IMR-90 (cell line): ENCODE measurements around the gene SPAG16. TPM values are rescaled to one million over a fixed set of nuclear protein-coding genes. Genes with fewer than 3 reads are reported as not detected.

ENCODE experiments used
- ATAC-seq: fragments of 200-7000 bp; cut with Tn5 transposase; 2 replicates; pipeline ENCODE4 v1.9.1; 2020; ENCODE audit warnings: low read depth, mild to moderate bottlenecking, moderate library complexity
- BruUV-seq: library from RNA; stranded (reverse); fragments of 400-500 nt; replicated peaks from 2 replicates; lab custom pipeline; 2021; lab: Mats Ljungman, UMichigan
- CTCF ChIA-PET: fragments of 300-600 bp; formaldehyde crosslinking; extraction: SDS; loops from one replicate; lab custom pipeline; 2021; ENCODE audit warnings: antibody characterized with exemption; lab: Yijun Ruan, JAX
- POLR2A ChIA-PET: fragments of 300-600 bp; sonication (Branson Sonifier 250); formaldehyde crosslinking; loops from one replicate; lab custom pipeline; 2022; ENCODE audit warnings: antibody characterized with exemption; ENCODE audit not compliant: unreplicated experiment; lab: Charles Lee
- DNase-seq: peaks from one replicate; pipeline ENCODE4 v3.0.0; 2013
- H2AFZ ChIP-seq: replicated peaks from 2 replicates; pipeline ENCODE3; 2013; ENCODE audit warnings: low read length, mild to moderate bottlenecking; ENCODE audit not compliant: poor library complexity
- H2AK5ac ChIP-seq: 2 replicates; pipeline ENCODE4 v1.6.1; 2013; ENCODE audit warnings: low read depth, low read length, inconsistent platforms
- H2AK9ac ChIP-seq: replicated peaks from 2 replicates; pipeline ENCODE3; 2013; ENCODE audit warnings: mild to moderate bottlenecking, low read depth, low read length, moderate library complexity; ENCODE audit not compliant: poor library complexity
- H2BK120ac ChIP-seq: 2 replicates; pipeline ENCODE4 v1.6.1; 2013; ENCODE audit warnings: low read depth, low read length, inconsistent platforms
- H2BK15ac ChIP-seq: 3 replicates; pipeline ENCODE4 v1.6.1; 2013; ENCODE audit warnings: low read depth, low read length, inconsistent platforms
- H2BK20ac ChIP-seq: 2 replicates; pipeline ENCODE4 v1.6.1; 2013; ENCODE audit warnings: low read depth, mild to moderate bottlenecking, inconsistent platforms, low read length, moderate library complexity
- H2BK5ac ChIP-seq: 2 replicates; pipeline ENCODE4 v1.6.1; 2013; ENCODE audit warnings: mild to moderate bottlenecking, low read depth, low read length, inconsistent platforms; ENCODE audit not compliant: poor library complexity, severe bottlenecking
- H3K14ac ChIP-seq: replicated peaks from 2 replicates; pipeline ENCODE4 v1.6.1; 2013; ENCODE audit warnings: low read depth, low read length, inconsistent platforms
- H3K18ac ChIP-seq: 2 replicates; pipeline ENCODE4 v1.6.1; 2013; ENCODE audit warnings: low read depth, low read length, control low read depth
- H3K23ac ChIP-seq: 2 replicates; pipeline ENCODE4 v1.6.1; 2013; ENCODE audit warnings: low read depth, low read length, inconsistent platforms
- H3K27ac ChIP-seq: 2 replicates; pipeline ENCODE4 v1.5.1; 2013; ENCODE audit warnings: mild to moderate bottlenecking, control low read depth, low read length; ENCODE audit not compliant: insufficient read depth
- H3K27me3 ChIP-seq: 2 replicates; pipeline ENCODE4 v1.6.1; 2013; ENCODE audit warnings: low read length; ENCODE audit not compliant: control insufficient read depth, insufficient read depth
- H3K36me3 ChIP-seq: 2 replicates; pipeline ENCODE4 v1.6.1; 2013; ENCODE audit warnings: low read length, mixed read lengths; ENCODE audit not compliant: control insufficient read depth, insufficient read depth
- H3K4ac ChIP-seq: 2 replicates; pipeline ENCODE4 v1.6.1; 2013; ENCODE audit warnings: low read depth, low read length, inconsistent platforms
- H3K4me1 ChIP-seq: 2 replicates; pipeline ENCODE4 v1.6.1; 2013; ENCODE audit warnings: low read length, mixed read lengths; ENCODE audit not compliant: control insufficient read depth, insufficient read depth
- H3K4me2 ChIP-seq: 2 replicates; pipeline ENCODE4 v1.6.1; 2013; ENCODE audit warnings: low read depth, mild to moderate bottlenecking, control low read depth, low read length, moderate library complexity
- H3K4me3 ChIP-seq: 2 replicates; pipeline ENCODE4 v1.5.1; 2013; ENCODE audit warnings: low read depth, mild to moderate bottlenecking, control low read depth, low read length, moderate library complexity; ENCODE audit not compliant: insufficient read depth
- H3K56ac ChIP-seq: 2 replicates; pipeline ENCODE4 v1.6.1; 2013; ENCODE audit warnings: low read length, inconsistent platforms; ENCODE audit not compliant: insufficient read depth; ENCODE audit errors: extremely low read depth
- H3K79me1 ChIP-seq, 2 experiments: 2 replicates each; pipeline ENCODE4 v1.6.1; 2013; ENCODE audit warnings: low read length in 2 of 2, inconsistent platforms in 1 of 2, low read depth in 1 of 2
- H3K9ac ChIP-seq: 2 replicates; pipeline ENCODE4 v1.6.1; 2013; ENCODE audit warnings: low read depth, low read length, control low read depth
- H3K9me1 ChIP-seq: 2 replicates; pipeline ENCODE4 v1.6.1; 2013; ENCODE audit warnings: low read length, inconsistent platforms; ENCODE audit not compliant: insufficient read depth
- H3K9me3 ChIP-seq: 2 replicates; pipeline ENCODE4 v1.6.1; 2013; ENCODE audit warnings: low read length; ENCODE audit not compliant: control insufficient read depth, insufficient read depth
- H4K20me1 ChIP-seq: 2 replicates; pipeline ENCODE4 v1.6.1; 2013; ENCODE audit warnings: low read length, inconsistent platforms; ENCODE audit not compliant: insufficient read depth
- H4K5ac ChIP-seq: 2 replicates; pipeline ENCODE4 v1.6.1; 2013; ENCODE audit warnings: mild to moderate bottlenecking, low read depth, low read length, control low read depth
- H4K8ac ChIP-seq, 2 experiments: 2 replicates each; pipeline ENCODE4 v1.6.1; 2013; ENCODE audit warnings: low read depth in 2 of 2, low read length in 2 of 2, control low read depth in 1 of 2, inconsistent platforms in 1 of 2
- H4K91ac ChIP-seq: 2 replicates; pipeline ENCODE4 v1.6.1; 2013; ENCODE audit warnings: low read depth, low read length, inconsistent platforms; ENCODE audit not compliant: insufficient read depth
- BHLHE40 ChIP-seq: fragments of 150-350 bp; IDR thresholded peaks from 2 replicates; pipeline ENCODE4 v1.6.1; 2016; ENCODE audit warnings: mild to moderate bottlenecking, low read depth, low read length
- CEBPB ChIP-seq: IDR thresholded peaks from 2 replicates; pipeline ENCODE4 v1.6.1; 2012; ENCODE audit warnings: low read depth, low read length, improper control_type of control experiment
- CHD1 ChIP-seq: IDR thresholded peaks from 2 replicates; pipeline ENCODE4 v1.6.1; 2012; ENCODE audit warnings: low read depth, low read length, improper control_type of control experiment
- CTCF ChIP-seq: conservative IDR thresholded peaks from 2 replicates; pipeline ENCODE4 v1.5.1; 2012; ENCODE audit warnings: mild to moderate bottlenecking, low read depth, low read length, improper control_type of control experiment
- FOS ChIP-seq: fragments of 150-350 bp; IDR thresholded peaks from 2 replicates; pipeline ENCODE4 v1.6.1; 2016; ENCODE audit warnings: low read depth, low read length
- MAFK ChIP-seq: IDR thresholded peaks from 2 replicates; pipeline ENCODE4 v1.6.1; 2012; ENCODE audit warnings: low read depth, low read length, improper control_type of control experiment
- MAZ ChIP-seq: IDR thresholded peaks from 2 replicates; pipeline ENCODE4 v1.6.1; 2012; ENCODE audit warnings: low read depth, mild to moderate bottlenecking, low read length, improper control_type of control experiment, moderate library complexity, borderline replicate concordance
- NFE2L2 ChIP-seq: fragments of 150-350 bp; IDR thresholded peaks from 2 replicates; pipeline ENCODE4 v1.6.1; 2016; ENCODE audit warnings: low read depth, mild to moderate bottlenecking, low read length
- POLR2A ChIP-seq: IDR thresholded peaks from 2 replicates; pipeline ENCODE4 v1.6.1; 2012; ENCODE audit warnings: mild to moderate bottlenecking, low read depth, low read length
- RAD21 ChIP-seq: IDR thresholded peaks from 2 replicates; pipeline ENCODE4 v1.6.1; 2012; ENCODE audit warnings: low read length, improper control_type of control experiment
- RCOR1 ChIP-seq: IDR thresholded peaks from 2 replicates; pipeline ENCODE4 v1.6.1; 2012; ENCODE audit warnings: mild to moderate bottlenecking, low read length, improper control_type of control experiment; ENCODE audit not compliant: insufficient replicate concordance
- RFX5 ChIP-seq: IDR thresholded peaks from 2 replicates; pipeline ENCODE4 v1.8.0; 2012; ENCODE audit warnings: low read depth, mild to moderate bottlenecking, low read length, moderate library complexity
- USF2 ChIP-seq: fragments of 150-350 bp; IDR thresholded peaks from 2 replicates; pipeline ENCODE4 v1.6.1; 2017; ENCODE audit warnings: mild to moderate bottlenecking, antibody characterized with exemption, low read length, low read depth
- WGBS, 2 experiments: methylation state at CpG; one replicate each; pipeline versions ENCODE4 v1.1.5 to v1.1.7; 2013; ENCODE audit warnings: missing lambda C conversion rate in 2 of 2; ENCODE audit not compliant: insufficient read length in 1 of 2; ENCODE audit errors: extremely low coverage in 2 of 2; 5-methylcytosine and 5-hydroxymethylcytosine counted together
- dilution Hi-C: fragments of 300-500 bp; cut with HindIII; formaldehyde crosslinking; loops from one replicate; pipeline ENCODE4 v1.14.3; 2018; ENCODE audit warnings: low sequenced_read_pairs; ENCODE audit not compliant: unreplicated experiment
- in situ Hi-C: fragments of 300-500 bp; cut with MboI; formaldehyde crosslinking; loops from 3 replicates; pipeline ENCODE4 v1.14.3; 2019; ENCODE audit warnings: low sequenced_read_pairs, inconsistent platforms, mixed read lengths
- intact Hi-C: fragments of 100-400 bp; cut with micrococcal nuclease; formaldehyde crosslinking; loops from 2 replicates; pipeline ENCODE4 v1.10.0; 2022
- polyA plus RNA-seq, 3 experiments: library from polyadenylated mRNA; depleted of rRNA; stranded (reverse); fragments of >200 nt; gene quantifications; 2 replicates each; pipeline ENCODE4 v1.2.3, GENCODE V29; 2012; ENCODE audit warnings: low replicate concordance in 1 of 3
- total RNA-seq: library from RNA; depleted of rRNA; stranded (reverse); fragments of >200 nt; gene quantifications from 2 replicates; pipeline ENCODE4 v1.2.3, GENCODE V29; 2012

The SPAG16 gene
- total and polyA plus RNA-seq, 2 of the 4 experiments (the other 2 are of a cell fraction): 7.3 to 13.5 TPM

DNA sequence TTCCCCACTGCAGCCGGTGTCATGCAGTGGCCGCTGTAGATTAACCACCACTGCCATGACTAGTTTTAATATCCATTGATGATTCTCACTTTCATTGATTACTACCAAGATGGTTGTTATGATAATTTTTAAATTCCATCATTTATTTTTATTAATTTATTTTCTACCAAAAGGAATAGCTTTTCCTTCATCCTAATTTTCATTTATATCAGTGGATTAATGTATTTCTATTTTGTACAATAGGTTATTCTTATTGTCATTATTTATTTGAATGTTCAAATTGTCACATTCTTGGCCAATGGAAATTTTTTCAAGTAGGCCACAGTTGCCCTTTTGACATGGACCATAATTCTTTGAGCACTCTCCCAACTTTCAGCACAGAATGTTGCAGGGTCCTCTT lies 751.7 kb downstream of the SPAG16 start:
- H3K4me1 ChIP-seq: no peaks in the 10 kb centered on the region
- no peak overlapping the region for H3K14ac ChIP-seq
- no peaks in the 10 kb centered on the region for H4K20me1 ChIP-seq
- H2AK9ac ChIP-seq: no peak overlapping the region
- WGBS, 2 experiments: no CpG with 5 or more reads among the region's 2 CpGs
- ATAC-seq: no peak
- no peak overlapping the region for H2BK5ac ChIP-seq
- no peak for TF ChIP-seq NFE2L2
- TF ChIP-seq CEBPB: no peak
- TF ChIP-seq FOS: no peak
- TF ChIP-seq CHD1: no peak
- TF ChIP-seq CTCF: no peak
- TF ChIP-seq MAZ: no peak
- TF ChIP-seq RCOR1: no peak
- no peak for TF ChIP-seq BHLHE40
- TF ChIP-seq RFX5: no peak
- TF ChIP-seq USF2: no peak
- TF ChIP-seq MAFK: no peak
- TF ChIP-seq RAD21: no peak
- TF ChIP-seq POLR2A: no peak
- DNase-seq: no peak
- CTCF ChIA-PET: interaction anchor here (0.6 to 1.6 kb wide), 2 partner anchors 15 to 266 kb away, joined by 3 to 4 read pairs; no protein-coding TSS in a partner anchor
- H4K91ac ChIP-seq: no peak overlapping the region
- no peak overlapping the region for H2AFZ ChIP-seq
- no peak overlapping the region for H4K8ac ChIP-seq
- H3K4me2 ChIP-seq: no peak overlapping the region
- no peak overlapping the region for H3K4ac ChIP-seq
- H2AK5ac ChIP-seq: no peak overlapping the region
- BruUV-seq: no TSS peak
- H3K23ac ChIP-seq: no peak overlapping the region
- H3K56ac ChIP-seq: no peak overlapping the region
- intact Hi-C loops: no loop called here
- in situ Hi-C loops: no loop called here
- H3K27ac ChIP-seq: no peak overlapping the region
- no peak overlapping the region for H3K18ac ChIP-seq
- no peak overlapping the region for H3K9ac ChIP-seq
- H3K9me1 ChIP-seq: no peaks in the 10 kb centered on the region
- H3K27me3 ChIP-seq: no peaks in the 10 kb centered on the region
- POLR2A ChIA-PET: no interaction called here
- H4K5ac ChIP-seq: no peak overlapping the region
- dilution Hi-C loops: no loop called here
- no peaks in the 10 kb centered on the region for H3K36me3 ChIP-seq
- H3K4me3 ChIP-seq: no peak overlapping the region
- H2BK20ac ChIP-seq: no peak overlapping the region
- no peak overlapping the region for H2BK15ac ChIP-seq
- peaks cover 5% of the 10 kb centered on the region for H3K9me3 ChIP-seq
- no peak overlapping the region for H2BK120ac ChIP-seq
- no peaks in the 10 kb centered on the region for H3K79me1 ChIP-seq
